ENCODE results near the gene FAM120AOS.

- TF ChIP-seq, protein P1, sequence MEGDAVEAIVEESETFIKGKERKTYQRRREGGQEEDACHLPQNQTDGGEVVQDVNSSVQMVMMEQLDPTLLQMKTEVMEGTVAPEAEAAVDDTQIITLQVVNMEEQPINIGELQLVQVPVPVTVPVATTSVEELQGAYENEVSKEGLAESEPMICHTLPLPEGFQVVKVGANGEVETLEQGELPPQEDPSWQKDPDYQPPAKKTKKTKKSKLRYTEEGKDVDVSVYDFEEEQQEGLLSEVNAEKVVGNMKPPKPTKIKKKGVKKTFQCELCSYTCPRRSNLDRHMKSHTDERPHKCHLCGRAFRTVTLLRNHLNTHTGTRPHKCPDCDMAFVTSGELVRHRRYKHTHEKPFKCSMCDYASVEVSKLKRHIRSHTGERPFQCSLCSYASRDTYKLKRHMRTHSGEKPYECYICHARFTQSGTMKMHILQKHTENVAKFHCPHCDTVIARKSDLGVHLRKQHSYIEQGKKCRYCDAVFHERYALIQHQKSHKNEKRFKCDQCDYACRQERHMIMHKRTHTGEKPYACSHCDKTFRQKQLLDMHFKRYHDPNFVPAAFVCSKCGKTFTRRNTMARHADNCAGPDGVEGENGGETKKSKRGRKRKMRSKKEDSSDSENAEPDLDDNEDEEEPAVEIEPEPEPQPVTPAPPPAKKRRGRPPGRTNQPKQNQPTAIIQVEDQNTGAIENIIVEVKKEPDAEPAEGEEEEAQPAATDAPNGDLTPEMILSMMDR (IDR thresholded peaks at IDR 0.05; ENCODE audit: low read depth, low read length) = no peak
- no peak for TF ChIP-seq EZH2phosphoT487 (IDR thresholded peaks at IDR 0.05; ENCODE audit: low read depth)
Measured at GRCh38 chr9:93437996-93438395, 15.4 kb downstream of the FAM120AOS start.

All from OCI-LY3 (cell line).